ENCODE data around the gene COL6A5.
"Not testable (repeated sequence)": the region's sequence is repeated elsewhere in the genome, so short reads cannot be mapped to it uniquely, and the experiment has no call there.

Gene COL6A5

DNA sequence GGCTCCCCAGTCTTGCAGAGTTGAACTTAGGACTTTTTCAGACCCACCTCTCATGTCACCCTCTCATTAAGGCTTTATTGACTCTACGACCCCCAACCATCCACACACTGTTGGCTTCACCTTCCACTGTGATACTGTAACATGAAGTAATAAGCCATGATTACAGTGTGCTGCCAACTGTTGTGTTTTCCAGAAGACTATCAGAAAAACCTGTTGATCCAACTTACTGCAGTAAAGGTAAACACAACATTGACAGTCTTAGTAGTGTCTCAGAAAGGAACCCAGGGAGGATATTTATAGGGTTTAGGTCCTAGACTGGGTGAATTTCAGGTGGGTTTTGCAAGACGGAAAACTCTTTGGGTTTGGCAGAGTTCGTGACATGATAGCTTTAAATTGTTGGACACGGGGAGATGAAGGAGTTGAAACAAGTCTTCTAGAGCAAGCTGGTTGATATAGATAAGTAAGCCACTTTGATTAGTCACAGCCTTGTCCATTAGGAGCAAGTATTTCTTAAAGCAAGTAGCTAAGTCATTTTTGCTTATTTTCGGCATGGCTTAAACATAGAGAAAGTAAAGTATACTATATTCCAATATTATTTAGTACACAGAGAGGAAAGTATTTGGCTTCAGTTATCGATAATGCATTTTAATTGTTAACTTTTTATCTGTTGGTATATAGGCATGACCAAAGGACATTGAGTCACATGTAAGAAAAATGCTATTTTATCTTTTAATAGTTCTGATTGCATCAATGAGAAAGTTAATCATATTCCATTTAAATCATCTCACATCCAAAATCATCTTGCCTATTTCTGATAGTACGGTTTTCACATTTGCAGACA is 2.4 kb upstream of the COL6A5 start:
- Histone ChIP-seq H3K4me3 (ENCODE audit: low read depth in 1 of 2, low read length in 1 of 2) (no peak overlapping the region), H3K36me3 (no peaks in the 10 kb centered on the region), H3K4me1 (ENCODE audit: control insufficient read depth in 1 of 2, insufficient read depth in 1 of 2, low read depth in 1 of 2, low read length in 1 of 2) (no peaks in the 10 kb centered on the region), H3K9me3 (no peaks in the 10 kb centered on the region), H3K27ac (no peak overlapping the region), H3K27me3 (peaks cover 58% of the 10 kb centered on the region)
- TF ChIP-seq, protein P1, sequence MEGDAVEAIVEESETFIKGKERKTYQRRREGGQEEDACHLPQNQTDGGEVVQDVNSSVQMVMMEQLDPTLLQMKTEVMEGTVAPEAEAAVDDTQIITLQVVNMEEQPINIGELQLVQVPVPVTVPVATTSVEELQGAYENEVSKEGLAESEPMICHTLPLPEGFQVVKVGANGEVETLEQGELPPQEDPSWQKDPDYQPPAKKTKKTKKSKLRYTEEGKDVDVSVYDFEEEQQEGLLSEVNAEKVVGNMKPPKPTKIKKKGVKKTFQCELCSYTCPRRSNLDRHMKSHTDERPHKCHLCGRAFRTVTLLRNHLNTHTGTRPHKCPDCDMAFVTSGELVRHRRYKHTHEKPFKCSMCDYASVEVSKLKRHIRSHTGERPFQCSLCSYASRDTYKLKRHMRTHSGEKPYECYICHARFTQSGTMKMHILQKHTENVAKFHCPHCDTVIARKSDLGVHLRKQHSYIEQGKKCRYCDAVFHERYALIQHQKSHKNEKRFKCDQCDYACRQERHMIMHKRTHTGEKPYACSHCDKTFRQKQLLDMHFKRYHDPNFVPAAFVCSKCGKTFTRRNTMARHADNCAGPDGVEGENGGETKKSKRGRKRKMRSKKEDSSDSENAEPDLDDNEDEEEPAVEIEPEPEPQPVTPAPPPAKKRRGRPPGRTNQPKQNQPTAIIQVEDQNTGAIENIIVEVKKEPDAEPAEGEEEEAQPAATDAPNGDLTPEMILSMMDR (IDR thresholded peaks at IDR 0.05), result no peak

DNA sequence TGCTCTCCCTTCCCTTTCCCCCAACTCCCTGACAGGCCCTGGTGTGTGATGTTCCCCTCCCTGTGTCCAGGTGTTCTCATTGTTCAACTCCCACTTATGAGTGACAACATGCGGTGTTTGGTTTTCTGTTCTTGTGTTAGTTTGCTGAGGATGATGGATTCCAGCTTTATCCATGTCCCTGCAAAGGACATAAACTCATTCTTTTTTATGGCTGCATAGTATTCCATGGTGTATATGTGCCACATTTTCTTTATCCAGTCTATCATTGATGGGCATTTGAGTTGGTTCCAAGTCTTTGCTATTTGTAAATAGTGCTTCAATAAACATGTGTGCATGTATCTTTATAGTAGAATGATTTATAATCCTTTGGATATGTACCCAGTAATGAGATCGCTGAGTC is 2.8 kb downstream of the COL6A5 start:
- H3K4me3 ChIP-seq (ENCODE audit: low read depth in 1 of 2, low read length in 1 of 2); H3K9me3 ChIP-seq; H3K36me3 ChIP-seq; H3K27ac ChIP-seq; H3K4me1 ChIP-seq (ENCODE audit: control insufficient read depth in 1 of 2, insufficient read depth in 1 of 2, low read depth in 1 of 2, low read length in 1 of 2): not testable (repeated sequence)
- peaks cover 46% of the 10 kb centered on the region for H3K27me3 ChIP-seq

DNA sequence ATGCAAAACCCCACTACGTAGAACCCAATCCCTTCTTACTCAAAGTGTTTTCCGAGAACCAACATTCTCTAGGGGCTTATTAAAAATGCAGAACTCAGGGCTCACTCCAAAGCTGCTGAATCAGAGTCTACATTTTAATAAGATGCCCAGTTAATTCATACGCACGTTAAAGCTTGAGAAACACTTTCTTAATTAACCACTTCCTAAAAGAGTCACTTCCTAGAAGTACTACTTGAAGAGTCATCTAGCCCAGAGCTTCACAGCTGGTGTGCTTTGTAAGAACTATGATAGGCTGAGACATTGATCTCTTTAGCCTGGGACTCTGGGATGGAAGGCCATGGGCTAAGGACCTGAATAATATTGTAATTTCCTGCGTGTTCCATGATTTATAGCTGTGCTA is 9.0 kb downstream of the COL6A5 start:
- TF ChIP-seq, protein P1 (IDR thresholded peaks at IDR 0.05), result no peak
- Histone ChIP-seq H3K4me3 (ENCODE audit: low read depth in 1 of 2, low read length in 1 of 2) (no peak overlapping the region), H3K36me3 (no peaks in the 10 kb centered on the region), H3K4me1 (ENCODE audit: control insufficient read depth in 1 of 2, insufficient read depth in 1 of 2, low read depth in 1 of 2, low read length in 1 of 2) (peaks cover 10% of the 10 kb centered on the region in 2 experiments), H3K27ac (no peak overlapping the region), H3K27me3 (no peaks in the 10 kb centered on the region), H3K9me3 (no peaks in the 10 kb centered on the region)

- TF ChIP-seq, protein P1 (IDR thresholded peaks at IDR 0.05), result no peak
- Histone ChIP-seq H3K9me3 (no peaks in the 10 kb centered on the region), H3K4me3 (ENCODE audit: low read depth in 1 of 2, low read length in 1 of 2) (no peak overlapping the region), H3K4me1 (ENCODE audit: control insufficient read depth in 1 of 2, insufficient read depth in 1 of 2, low read depth in 1 of 2, low read length in 1 of 2) (no peaks in the 10 kb centered on the region), H3K36me3 (no peaks in the 10 kb centered on the region), H3K27me3 (no peaks in the 10 kb centered on the region), H3K27ac (no peak overlapping the region)
Measured at GRCh38 chr3:130374033-130374432, 28.6 kb downstream of the COL6A5 start.

GRCh38 chr3:130374908-130375307 is 29.4 kb downstream of the COL6A5 start:
- TF ChIP-seq, protein P1 (IDR thresholded peaks at IDR 0.05), result no peak

GRCh38 chr3:130377960-130378676 is 32.6 kb downstream of the COL6A5 start:
- TF ChIP-seq, protein P1 (IDR thresholded peaks at IDR 0.05), result no peak
- Histone ChIP-seq H3K27ac (no peak overlapping the region), H3K4me1 (ENCODE audit: control insufficient read depth in 1 of 2, insufficient read depth in 1 of 2, low read depth in 1 of 2, low read length in 1 of 2) (no peaks in the 10 kb centered on the region), H3K27me3 (no peaks in the 10 kb centered on the region), H3K9me3 (no peaks in the 10 kb centered on the region), H3K4me3 (ENCODE audit: low read depth in 1 of 2, low read length in 1 of 2) (no peak overlapping the region), H3K36me3 (no peaks in the 10 kb centered on the region)

More at GRCh38 chr3:130374908-130375307, 29.4 kb downstream of the COL6A5 start:
- Histone ChIP-seq H3K9me3 (no peaks in the 10 kb centered on the region), H3K27ac (no peak overlapping the region), H3K4me1 (ENCODE audit: control insufficient read depth in 1 of 2, insufficient read depth in 1 of 2, low read depth in 1 of 2, low read length in 1 of 2) (no peaks in the 10 kb centered on the region), H3K4me3 (ENCODE audit: low read depth in 1 of 2, low read length in 1 of 2) (no peak overlapping the region), H3K27me3 (no peaks in the 10 kb centered on the region), H3K36me3 (no peaks in the 10 kb centered on the region)
